ENCODE results near the gene CRYBG3. TPM values are rescaled to one million over a fixed set of nuclear protein-coding genes. Genes with fewer than 3 reads are reported as not detected.

Gene CRYBG3
- 10 to 100 TPM; 13.4 to 29.2 TPM for total RNA-seq

DNA sequence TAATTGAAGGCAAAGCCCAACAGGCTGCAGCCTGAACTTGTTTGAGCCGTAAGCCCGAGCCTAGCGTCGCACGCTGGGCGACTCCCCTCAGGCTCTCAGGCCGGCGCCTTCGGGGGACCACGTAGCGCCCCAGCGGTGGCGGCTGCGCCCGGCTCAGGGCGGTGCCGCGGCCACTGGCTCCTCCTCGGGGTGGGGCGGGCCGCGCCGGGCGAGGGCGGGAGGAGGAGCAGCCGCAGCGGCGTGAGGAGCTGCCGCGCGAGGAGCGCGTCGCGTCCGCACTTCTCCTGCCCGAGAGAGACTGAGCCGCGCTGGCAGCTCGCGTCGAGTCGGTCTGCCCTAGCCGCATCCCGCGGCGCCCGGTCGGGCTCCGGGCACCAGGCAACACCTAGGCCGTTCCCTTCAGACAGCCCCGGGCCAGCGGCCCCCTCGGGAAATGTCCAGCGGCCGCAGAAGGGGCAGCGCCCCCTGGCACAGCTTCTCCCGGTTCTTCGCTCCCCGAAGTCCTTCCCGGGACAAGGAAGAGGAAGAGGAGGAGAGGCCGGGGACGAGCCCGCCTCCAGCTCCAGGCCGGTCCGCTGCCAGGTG, at the start of gene CRYBG3:
TSS of gene CRYBG3 (plus strand) at position 238 of the 585 bp plus-strand sequence. CDS start at position 434, 196 bp downstream.
- peak within 1 kb of the TSS; percentile 93 for H3K4me3 ChIP-seq
- TF ChIP-seq, protein P1, sequence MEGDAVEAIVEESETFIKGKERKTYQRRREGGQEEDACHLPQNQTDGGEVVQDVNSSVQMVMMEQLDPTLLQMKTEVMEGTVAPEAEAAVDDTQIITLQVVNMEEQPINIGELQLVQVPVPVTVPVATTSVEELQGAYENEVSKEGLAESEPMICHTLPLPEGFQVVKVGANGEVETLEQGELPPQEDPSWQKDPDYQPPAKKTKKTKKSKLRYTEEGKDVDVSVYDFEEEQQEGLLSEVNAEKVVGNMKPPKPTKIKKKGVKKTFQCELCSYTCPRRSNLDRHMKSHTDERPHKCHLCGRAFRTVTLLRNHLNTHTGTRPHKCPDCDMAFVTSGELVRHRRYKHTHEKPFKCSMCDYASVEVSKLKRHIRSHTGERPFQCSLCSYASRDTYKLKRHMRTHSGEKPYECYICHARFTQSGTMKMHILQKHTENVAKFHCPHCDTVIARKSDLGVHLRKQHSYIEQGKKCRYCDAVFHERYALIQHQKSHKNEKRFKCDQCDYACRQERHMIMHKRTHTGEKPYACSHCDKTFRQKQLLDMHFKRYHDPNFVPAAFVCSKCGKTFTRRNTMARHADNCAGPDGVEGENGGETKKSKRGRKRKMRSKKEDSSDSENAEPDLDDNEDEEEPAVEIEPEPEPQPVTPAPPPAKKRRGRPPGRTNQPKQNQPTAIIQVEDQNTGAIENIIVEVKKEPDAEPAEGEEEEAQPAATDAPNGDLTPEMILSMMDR (IDR thresholded peaks at IDR 0.05): peak; percentile 15
- DNase-seq (ENCODE audit: low spot score) (peak; percentile 8), ATAC-seq (ENCODE audit: insufficient number of reproducible peaks, low FRiP score, low read depth) (peak; percentile 75)
- H3K36me3 ChIP-seq: no peaks in the 10 kb centered on the region
- peaks cover 7 to 20% of the 10 kb centered on the region in 2 donors for H3K4me1 ChIP-seq (ENCODE audit: control insufficient read depth in 1 of 2, low read depth in 2 of 2)
- H3K9me3 ChIP-seq: no peaks in the 10 kb centered on the region
- H3K27ac ChIP-seq: peak within 1 kb of the TSS; percentile 84 to 88
- H3K27me3 ChIP-seq (replicated peaks; ENCODE audit: insufficient read depth): no peaks in the 10 kb centered on the region

DNA sequence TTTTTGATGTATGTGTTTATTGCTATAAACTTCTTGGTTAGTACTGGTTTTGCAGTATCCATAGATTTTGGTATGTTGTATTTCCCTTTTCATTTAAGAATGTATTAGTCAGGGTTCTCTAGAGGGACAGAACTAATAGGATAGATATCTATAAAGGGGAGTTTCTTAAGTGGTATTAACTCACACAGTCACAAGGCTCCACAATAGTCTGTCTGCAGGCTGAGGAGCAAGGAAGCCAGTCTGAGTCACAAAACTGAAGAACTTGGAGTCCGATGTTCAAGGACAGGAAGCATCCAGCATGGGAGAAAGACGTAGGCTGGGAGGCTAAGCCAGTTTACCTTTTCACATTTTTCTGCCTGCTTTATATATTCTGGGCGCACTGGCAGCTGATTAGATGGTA, 48.9 kb upstream of the CRYBG3 start:
- Histone ChIP-seq H3K4me1 (ENCODE audit: control insufficient read depth in 1 of 2, low read depth in 2 of 2) (peaks cover 2 to 4% of the 10 kb centered on the region in 2 donors), H3K36me3 (no peaks in the 10 kb centered on the region), H3K9me3 (no peaks in the 10 kb centered on the region), H3K27me3 (replicated peaks; ENCODE audit: insufficient read depth) (no peaks in the 10 kb centered on the region), H3K4me3 (no peak overlapping the region), H3K27ac (no peak overlapping the region)
- TF ChIP-seq, protein P1 (IDR thresholded peaks at IDR 0.05): no peak
- no peak for ATAC-seq (ENCODE audit: insufficient number of reproducible peaks, low FRiP score, low read depth)
- no peak for DNase-seq (ENCODE audit: low spot score)

DNA sequence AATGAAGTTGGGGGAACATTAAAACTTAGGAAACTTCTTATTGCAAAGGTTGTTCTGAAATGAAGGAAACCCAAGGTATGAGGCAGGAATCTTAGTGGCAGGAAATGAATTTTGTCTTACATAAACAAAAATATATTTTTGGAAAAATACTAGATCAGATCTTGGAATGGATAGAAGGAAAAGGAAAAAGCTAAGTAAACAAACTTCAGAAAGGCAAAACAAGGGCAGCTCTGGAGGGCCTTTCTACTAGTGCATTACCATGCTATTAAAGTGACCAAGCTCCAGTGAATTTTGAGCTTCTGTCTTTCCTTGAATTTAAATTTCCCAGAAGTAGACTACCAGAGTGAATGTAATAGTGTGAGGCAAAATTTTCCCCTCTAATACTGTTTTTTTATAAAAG, 43.7 kb upstream of the CRYBG3 start:
- no peak for DNase-seq (ENCODE audit: low spot score)
- TF ChIP-seq, protein P1 (IDR thresholded peaks at IDR 0.05): no peak
- H3K9me3 ChIP-seq: no peaks in the 10 kb centered on the region
- no peaks in the 10 kb centered on the region for H3K27me3 ChIP-seq (replicated peaks; ENCODE audit: insufficient read depth)
- H3K4me1 ChIP-seq (ENCODE audit: control insufficient read depth in 1 of 2, low read depth in 2 of 2): peaks cover 8 to 13% of the 10 kb centered on the region in 2 donors
- no peaks in the 10 kb centered on the region for H3K36me3 ChIP-seq
- H3K4me3 ChIP-seq: no peak overlapping the region
- peak overlapping the region; percentile 5 to 38 for H3K27ac ChIP-seq
- no peak for ATAC-seq (ENCODE audit: insufficient number of reproducible peaks, low FRiP score, low read depth)

DNA sequence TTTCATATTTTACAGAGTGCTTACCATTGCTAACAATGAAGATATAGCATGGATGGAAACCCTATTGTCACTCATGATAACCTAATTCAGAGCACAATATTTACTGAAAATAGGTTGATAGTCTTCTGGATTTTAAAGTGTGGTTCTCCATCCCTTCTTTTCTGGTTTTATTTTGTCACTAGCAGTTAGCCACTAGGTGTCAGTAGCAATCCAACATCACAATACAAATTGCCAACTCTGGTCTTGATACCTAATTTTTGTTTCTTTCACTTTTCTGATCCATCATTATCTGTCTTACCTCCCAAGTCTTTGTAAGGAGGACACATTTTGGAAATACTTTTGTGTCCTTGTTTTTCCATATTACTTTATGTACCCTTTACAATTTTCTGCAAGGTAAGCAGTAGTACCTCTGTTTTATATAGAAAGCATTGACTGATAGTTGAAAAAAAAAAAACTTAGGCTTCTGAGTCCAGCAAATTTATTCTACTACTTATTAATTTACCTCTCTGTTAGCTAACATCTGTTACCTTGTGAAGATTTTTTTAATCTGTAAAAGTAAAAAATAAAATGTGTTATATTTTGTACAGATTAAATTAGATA, 28.3 kb upstream of the CRYBG3 start:
- no peaks in the 10 kb centered on the region for H3K4me1 ChIP-seq (ENCODE audit: control insufficient read depth in 1 of 2, low read depth in 2 of 2)
- TF ChIP-seq, protein P1 (IDR thresholded peaks at IDR 0.05): peak; percentile 70
- ATAC-seq (ENCODE audit: insufficient number of reproducible peaks, low FRiP score, low read depth): no peak

DNA sequence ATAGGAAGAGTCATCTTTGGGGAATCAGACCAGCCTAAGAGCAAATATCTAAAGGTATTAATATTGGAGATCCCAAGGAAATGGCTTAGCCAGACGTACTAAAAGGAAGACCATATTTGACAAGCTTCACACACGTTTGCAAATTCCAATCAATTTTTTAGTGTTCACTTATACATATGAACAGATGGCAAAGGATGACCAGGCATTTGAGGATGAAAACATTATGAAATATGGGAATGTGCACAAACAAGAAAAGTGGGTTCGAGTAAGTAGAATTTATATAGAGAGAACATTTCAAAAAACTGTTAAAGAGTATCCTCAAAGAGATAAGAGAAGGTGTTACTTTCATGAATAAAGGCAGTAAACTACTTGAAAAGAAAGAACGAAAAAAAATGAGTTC, 25.9 kb upstream of the CRYBG3 start:
- TF ChIP-seq, protein P1 (IDR thresholded peaks at IDR 0.05): no peak
- no peak overlapping the region for H3K4me3 ChIP-seq

More for the DNA sequence above, 28.3 kb upstream of the CRYBG3 start:
- DNase-seq (ENCODE audit: low spot score): no peak
- Histone ChIP-seq H3K4me3 (no peak overlapping the region), H3K27ac (no peak overlapping the region), H3K27me3 (replicated peaks; ENCODE audit: insufficient read depth) (no peaks in the 10 kb centered on the region), H3K9me3 (no peaks in the 10 kb centered on the region), H3K36me3 (no peaks in the 10 kb centered on the region)

More for the DNA sequence above, 25.9 kb upstream of the CRYBG3 start:
- Histone ChIP-seq H3K27me3 (replicated peaks; ENCODE audit: insufficient read depth) (no peaks in the 10 kb centered on the region), H3K9me3 (no peaks in the 10 kb centered on the region), H3K36me3 (no peaks in the 10 kb centered on the region), H3K27ac (no peak overlapping the region), H3K4me1 (ENCODE audit: control insufficient read depth in 1 of 2, low read depth in 2 of 2) (no peaks in the 10 kb centered on the region)
- DNase-seq (ENCODE audit: low spot score) (no peak), ATAC-seq (ENCODE audit: insufficient number of reproducible peaks, low FRiP score, low read depth) (no peak)

All from thoracic aorta (tissue), 2 donors.